Dendritic cell treated with granulocyte-macrophage colony-stimulating factor and Interleukin-4, amounts not matched to agents 40 ng/mL and 50 ng/mL, for 4 days (primary cell): ENCODE data around the gene TRMT13.
"Not testable (repeated sequence)": the region's sequence is repeated elsewhere in the genome, so short reads cannot be mapped to it uniquely, and the experiment has no call there.

ENCODE experiments used
- H3K27ac Mint-ChIP-seq: one replicate; pipeline ENCODE4 v1.8.0; 2022; ENCODE audit warnings: mild to moderate bottlenecking, mixed read lengths
- H3K27me3 Mint-ChIP-seq: one replicate; pipeline ENCODE4 v1.8.0; 2022; ENCODE audit warnings: mild to moderate bottlenecking, mixed read lengths
- H3K36me3 Mint-ChIP-seq: one replicate; pipeline ENCODE4 v1.8.0; 2022; ENCODE audit warnings: low read depth, mixed read lengths
- H3K4me1 Mint-ChIP-seq: one replicate; pipeline ENCODE4 v1.8.0; 2022; ENCODE audit warnings: low read depth, mixed read lengths
- H3K4me3 Mint-ChIP-seq: one replicate; pipeline ENCODE4 v1.8.0; 2022; ENCODE audit warnings: mild to moderate bottlenecking, moderate library complexity, mixed read lengths
- H3K9me3 Mint-ChIP-seq: one replicate; pipeline ENCODE4 v1.8.0; 2022; ENCODE audit warnings: mixed read lengths
- intact Hi-C: fragments of 100-400 bp; cut with micrococcal nuclease; formaldehyde crosslinking; loops from one replicate; pipeline ENCODE4 v1.15.0; 2022

Gene TRMT13

DNA sequence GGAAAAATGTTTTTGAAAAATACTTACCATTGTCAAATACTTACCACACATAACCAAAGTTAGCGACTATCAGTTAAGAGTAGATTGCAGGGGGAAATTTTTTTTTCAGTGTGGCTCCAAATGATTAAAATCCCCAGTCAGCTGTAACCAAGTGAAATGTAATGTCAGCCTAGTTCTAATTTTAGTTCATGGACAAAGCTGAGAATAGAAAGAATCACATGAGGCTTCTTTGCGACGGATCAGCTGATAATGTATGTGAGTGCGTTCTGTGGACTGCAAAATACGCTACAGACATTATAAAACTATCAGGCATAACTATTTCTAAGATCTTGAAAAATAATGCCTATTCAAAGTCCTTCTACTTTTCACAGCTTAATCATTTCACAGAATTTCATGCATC lies 45.1 kb downstream of the TRMT13 start, which contains the start of gene LRRC39:
TSS of gene LRRC39 (minus strand) at position 166 of the 400 bp plus-strand sequence. CDS start 9,740 bp downstream, outside the sequence.
- Mint-ChIP-seq H3K4me3 (no peak within 1 kb of the TSS), H3K4me1 (no peaks in the 10 kb centered on the region), H3K9me3 (no peaks in the 10 kb centered on the region), H3K27ac (no peak within 1 kb of the TSS), H3K27me3 (no peaks in the 10 kb centered on the region), H3K36me3 (no peaks in the 10 kb centered on the region)
- intact Hi-C loops: no loop called here

DNA sequence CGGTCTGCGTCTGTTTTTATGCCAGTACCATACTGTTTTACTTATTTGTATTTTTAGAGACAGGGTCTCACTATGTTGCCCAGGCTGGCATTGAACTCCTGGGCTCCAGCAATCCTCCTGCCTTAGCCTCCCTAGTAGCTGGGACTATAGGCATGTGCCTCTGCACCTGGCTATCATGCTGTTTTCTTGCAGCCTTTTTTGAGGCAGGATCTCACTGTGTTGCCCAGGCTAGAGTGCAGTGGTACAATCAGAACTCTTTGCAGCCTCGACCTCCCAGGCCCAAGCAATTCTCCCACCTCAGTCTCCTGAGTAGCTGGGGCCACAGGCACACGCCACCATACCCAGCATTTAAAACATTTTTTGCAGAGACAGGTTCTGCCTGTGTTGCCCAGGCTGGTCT lies 50.4 kb downstream of the TRMT13 start:
- Mint-ChIP-seq H3K9me3 (no peaks in the 10 kb centered on the region), H3K36me3 (no peaks in the 10 kb centered on the region), H3K4me3 (no peak overlapping the region), H3K27me3 (no peaks in the 10 kb centered on the region), H3K27ac (no peak overlapping the region), H3K4me1 (no peaks in the 10 kb centered on the region)
- intact Hi-C loops: no loop called here

DNA sequence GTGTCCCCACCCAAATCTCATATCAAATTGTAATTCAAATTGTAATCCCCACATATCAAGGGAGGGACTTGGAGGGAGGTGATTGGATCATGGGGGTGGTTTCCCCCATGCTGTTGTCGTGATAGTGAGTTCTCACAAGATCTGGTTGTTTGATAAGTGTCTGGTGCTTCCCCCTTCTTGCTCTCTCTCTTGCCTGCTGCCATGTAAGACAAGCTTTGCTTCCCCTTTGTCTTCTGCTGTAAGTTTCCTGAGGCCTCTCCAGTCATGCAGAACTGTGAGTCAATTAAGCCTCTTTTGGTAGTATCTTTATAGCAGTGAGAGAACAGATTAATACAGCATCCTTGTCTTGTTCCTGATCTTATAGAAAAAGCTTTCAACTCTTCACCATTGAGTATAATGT lies 51.6 kb downstream of the TRMT13 start:
- Mint-ChIP-seq H3K4me3 (no peak overlapping the region), H3K9me3 (no peaks in the 10 kb centered on the region), H3K27ac (no peak overlapping the region), H3K36me3 (no peaks in the 10 kb centered on the region), H3K4me1 (no peaks in the 10 kb centered on the region), H3K27me3 (no peaks in the 10 kb centered on the region)
- intact Hi-C loops: no loop called here

DNA sequence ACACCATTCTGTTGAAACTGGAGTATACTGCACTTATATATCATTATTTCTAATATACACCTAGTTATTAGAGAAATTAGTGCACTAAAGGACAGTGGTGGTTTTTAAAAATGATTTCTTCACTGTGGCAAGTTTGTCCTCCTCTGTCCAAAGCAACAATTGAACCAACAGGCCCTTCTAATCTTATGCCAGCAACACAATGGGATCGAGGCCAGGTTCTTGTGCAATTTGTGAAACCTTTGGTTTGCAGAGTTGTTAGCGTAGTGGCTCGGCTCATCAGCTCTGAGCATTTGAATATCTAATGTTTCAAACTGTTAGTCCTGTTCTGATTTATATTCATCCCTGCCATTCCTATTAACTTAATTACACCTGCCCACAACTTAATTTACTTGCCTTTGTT lies 54.9 kb downstream of the TRMT13 start:
- Mint-ChIP-seq H3K9me3 (no peaks in the 10 kb centered on the region), H3K27me3 (no peaks in the 10 kb centered on the region), H3K4me3 (no peak overlapping the region), H3K4me1 (no peaks in the 10 kb centered on the region), H3K27ac (no peak overlapping the region), H3K36me3 (peaks cover 20% of the 10 kb centered on the region)
- intact Hi-C loops: loop anchor here (5.0 kb wide), 1 partner anchor 36 kb away; no protein-coding TSS in a partner anchor

DNA sequence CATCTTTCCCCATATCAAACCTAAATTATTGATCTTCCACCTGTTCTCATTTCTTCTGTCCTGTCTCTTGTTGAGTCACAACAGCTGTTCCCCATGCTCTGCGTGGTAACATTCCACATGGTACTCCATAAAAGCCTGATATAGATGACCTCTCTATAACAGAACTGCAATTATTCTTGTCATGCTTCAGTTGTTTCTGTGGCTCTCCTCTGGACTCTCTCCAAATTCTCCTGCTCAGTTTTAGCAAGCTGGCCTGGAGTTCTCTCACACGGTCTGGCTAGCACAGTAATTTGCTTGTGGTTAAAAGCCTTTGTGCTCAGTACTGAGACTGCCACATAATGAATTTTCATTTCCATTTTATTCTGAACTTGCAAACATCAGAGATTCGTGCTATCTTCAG lies 55.7 kb downstream of the TRMT13 start:
- H3K4me3 Mint-ChIP-seq: no peak overlapping the region
- intact Hi-C loops: loop anchor here (5.0 kb wide), 1 partner anchor 36 kb away; no protein-coding TSS in a partner anchor
- peaks cover 20% of the 10 kb centered on the region for H3K36me3 Mint-ChIP-seq
- no peaks in the 10 kb centered on the region for H3K9me3 Mint-ChIP-seq
- H3K4me1 Mint-ChIP-seq: no peaks in the 10 kb centered on the region
- no peaks in the 10 kb centered on the region for H3K27me3 Mint-ChIP-seq
- no peak overlapping the region for H3K27ac Mint-ChIP-seq

DNA sequence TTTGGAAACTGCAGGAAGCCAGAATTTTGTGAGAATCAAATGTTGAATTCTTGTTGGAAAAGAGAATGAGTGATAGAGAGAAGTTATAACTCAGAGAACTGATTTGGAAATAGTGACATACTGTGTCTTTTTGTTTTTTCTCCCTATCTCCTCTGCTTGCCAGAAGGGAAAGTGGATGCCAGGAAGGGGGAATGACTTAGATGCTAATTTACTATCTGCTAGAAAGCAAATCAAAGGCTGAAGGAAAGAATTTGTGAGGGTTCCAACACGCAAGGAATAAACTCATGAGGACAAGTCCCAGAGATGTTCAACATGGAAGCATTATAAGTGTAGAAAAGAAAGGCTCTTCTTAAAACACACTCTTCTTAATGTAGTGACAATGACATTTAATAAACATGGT lies 65.6 kb downstream of the TRMT13 start:
- Mint-ChIP-seq H3K36me3 (peaks cover 74% of the 10 kb centered on the region), H3K9me3 (no peaks in the 10 kb centered on the region), H3K27me3 (no peaks in the 10 kb centered on the region), H3K27ac (no peak overlapping the region), H3K4me3 (no peak overlapping the region), H3K4me1 (no peaks in the 10 kb centered on the region)
- intact Hi-C loops: no loop called here

DNA sequence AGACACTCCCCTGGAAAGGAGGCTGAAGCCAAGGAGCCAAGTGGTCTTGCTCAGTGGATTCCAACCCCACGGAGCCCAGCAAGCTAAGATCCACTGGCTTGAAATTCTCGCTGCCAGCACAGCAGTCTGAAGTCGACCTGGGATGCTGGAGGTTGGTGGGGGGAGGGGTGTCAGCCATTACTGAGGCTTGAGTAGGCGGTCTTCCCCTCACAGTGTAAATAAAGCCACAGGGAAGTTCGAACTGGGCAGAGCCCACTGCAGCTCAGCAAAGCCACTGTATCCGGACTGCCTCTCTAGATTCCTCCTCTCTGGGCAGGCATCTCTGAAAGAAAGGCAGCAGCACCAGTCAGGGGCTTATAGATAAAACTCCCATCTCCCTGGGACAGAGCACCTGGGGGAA lies 67.1 kb downstream of the TRMT13 start:
- H3K27ac Mint-ChIP-seq: not testable (repeated sequence)

More for the DNA sequence above, 67.1 kb downstream of the TRMT13 start:
- H3K27me3 Mint-ChIP-seq, intact Hi-C loops, H3K4me3 Mint-ChIP-seq, H3K4me1 Mint-ChIP-seq, H3K9me3 Mint-ChIP-seq: not testable (repeated sequence)
- peaks cover 88% of the 10 kb centered on the region for H3K36me3 Mint-ChIP-seq
